RWPE1 (cell line): ENCODE data around the gene CAMKK1.

Experiments used
- CTCF ChIA-PET: fragments of 350-600 bp; sonication (Branson Sonifier 250); formaldehyde crosslinking; extraction: SDS; loops from one replicate; lab custom pipeline; 2021; lab: Yijun Ruan, JAX
- POLR2A ChIA-PET: fragments of 400-600 bp; formaldehyde crosslinking; extraction: SDS; loops from one replicate; lab custom pipeline; 2020; ENCODE audit warnings: antibody characterized with exemption; ENCODE audit not compliant: low non-redundant PET; lab: Yijun Ruan, JAX
- DNase-seq: peaks from one replicate; pipeline ENCODE4 v3.0.0; 2012; ENCODE audit warnings: low spot score
- H3K27ac ChIP-seq: fragments of 450-650 bp; 2 replicates; pipeline ENCODE4 v1.5.1; 2017
- CTCF ChIP-seq: fragments of 450-650 bp; conservative IDR thresholded peaks from 2 replicates; pipeline ENCODE4 v1.5.1; 2017; ENCODE audit warnings: low read depth, mild to moderate bottlenecking

Gene CAMKK1

GRCh38 chr17:3919123-3919624, 26.3 kb upstream of the CAMKK1 start:
- TF ChIP-seq CTCF, result no peak
- H3K27ac ChIP-seq, result peak overlapping the region; percentile 14; the same call in 1 of the 2 replicates
- ChIA-PET CTCF (interaction anchor here (1.2 kb wide), 1 partner anchor 11 kb away, joined by 3 read pairs; no protein-coding TSS in a partner anchor), POLR2A (no interaction called here)
- no peak for DNase-seq

GRCh38 chr17:3918372-3919122, 25.7 kb upstream of the CAMKK1 start:
- no peak for DNase-seq
- CTCF ChIA-PET, result no interaction called here
- TF ChIP-seq CTCF, result no peak
- H3K27ac ChIP-seq, result peak overlapping the region; percentile 14; the same call in 1 of the 2 replicates
- POLR2A ChIA-PET, result no interaction called here

- CTCF ChIA-PET, result no interaction called here
- POLR2A ChIA-PET, result no interaction called here
- no peak for TF ChIP-seq CTCF
- no peak overlapping the region for H3K27ac ChIP-seq
- DNase-seq, result no peak
Measured at GRCh38 chr17:3917391-3917931, 24.6 kb upstream of the CAMKK1 start.

GRCh38 chr17:3916825-3917224, 24.0 kb upstream of the CAMKK1 start:
- ChIA-PET POLR2A (no interaction called here), CTCF (interaction anchor here (0.9 kb wide), 1 partner anchor 333 kb away, joined by 4 read pairs; no protein-coding TSS in a partner anchor)
- no peak for TF ChIP-seq CTCF
- H3K27ac ChIP-seq, result no peak overlapping the region
- no peak for DNase-seq

- no peak for TF ChIP-seq CTCF
- DNase-seq, result no peak
- ChIA-PET CTCF (interaction anchor here (0.7 to 0.9 kb wide), 2 partner anchors 164 to 333 kb away, joined by 3 to 4 read pairs; no protein-coding TSS in a partner anchor), POLR2A (no interaction called here)
- H3K27ac ChIP-seq, result no peak within 1 kb of the TSS
Measured at GRCh38 chr17:3915995-3916696, 23.3 kb upstream of the CAMKK1 start, which contains the start of gene P2RX1. TSS of gene P2RX1 (minus strand) at chr17:3916465. CDS start at chr17:3916225, 240 bp downstream.

GRCh38 chr17:3915581-3915994, 22.7 kb upstream of the CAMKK1 start:
- CTCF ChIA-PET, result interaction anchor here (0.6 to 0.7 kb wide), 2 partner anchors 12 to 165 kb away, joined by 3 read pairs; no protein-coding TSS in a partner anchor

More at GRCh38 chr17:3915581-3915994, 22.7 kb upstream of the CAMKK1 start:
- H3K27ac ChIP-seq, result no peak overlapping the region
- no peak for TF ChIP-seq CTCF
- no peak for DNase-seq
- POLR2A ChIA-PET, result no interaction called here
